Keratinocyte (primary cell): Measurements from ENCODE around the gene ANKFN1. TPM values are rescaled to one million over a fixed set of nuclear protein-coding genes. Genes with fewer than 3 reads are reported as not detected.

Experiments
- DNase-seq: peaks from one replicate; pipeline ENCODE4 v3.0.0-alpha.2; 2011; ENCODE audit warnings: low read depth, missing footprints, low spot score
- FAIRE-seq: peaks from 2 replicates; lab custom pipeline; 2011; peaks lifted over from hg19 to GRCh38; lab: Jason Lieb, UNC
- H2AFZ ChIP-seq: 2 replicates; pipeline ENCODE4 v1.6.0; 2012; ENCODE audit warnings: low read length, control low read depth, inconsistent platforms; ENCODE audit not compliant: control insufficient read depth
- H3K27ac ChIP-seq: 2 replicates; pipeline ENCODE4 v1.5.1; 2011; ENCODE audit warnings: low read length; ENCODE audit not compliant: control insufficient read depth, insufficient read depth
- H3K27me3 ChIP-seq: 3 replicates; pipeline ENCODE4 v1.6.0; 2011; ENCODE audit warnings: low read length; ENCODE audit not compliant: control insufficient read depth, insufficient read depth; ENCODE audit errors: extremely low read depth
- H3K36me3 ChIP-seq, 2 experiments: 2 replicates in 1 of 2; 3 replicates in 1 of 2; pipeline ENCODE4 v1.5.1; 2011; ENCODE audit warnings: low read length in 2 of 2, mild to moderate bottlenecking in 1 of 2; ENCODE audit not compliant: control insufficient read depth in 2 of 2, insufficient read depth in 2 of 2; ENCODE audit errors: extremely low read depth in 1 of 2
- H3K4me1 ChIP-seq: 3 replicates; pipeline ENCODE4 v1.5.1; 2011; ENCODE audit warnings: low read length; ENCODE audit not compliant: control insufficient read depth, insufficient read depth; ENCODE audit errors: extremely low read depth
- H3K4me2 ChIP-seq: 3 replicates; pipeline ENCODE4 v1.6.0; 2011; ENCODE audit warnings: low read depth, low read length; ENCODE audit not compliant: control insufficient read depth, insufficient read depth; ENCODE audit errors: extremely low read depth
- H3K4me3 ChIP-seq, 3 experiments: fragments of 200-600 bp in 1 of 3; sonication (generic) in 1 of 3; 2 replicates in 2 of 3; 3 replicates in 1 of 3; pipeline ENCODE4 v1.5.1; 2011 to 2016; ENCODE audit warnings: low read length in 3 of 3, mild to moderate bottlenecking in 3 of 3, control low read depth in 2 of 3, inconsistent platforms in 1 of 3, low read depth in 1 of 3, mixed read lengths in 1 of 3, mixed run types in 1 of 3, moderate library complexity in 1 of 3; ENCODE audit not compliant: control insufficient read depth in 2 of 3, insufficient read depth in 2 of 3; ENCODE audit errors: extremely low read depth in 1 of 3
- H3K79me2 ChIP-seq: 2 replicates; pipeline ENCODE4 v1.6.0; 2012; ENCODE audit warnings: low read length; ENCODE audit not compliant: control insufficient read depth, insufficient read depth
- H3K9ac ChIP-seq: 3 replicates; pipeline ENCODE4 v1.6.0; 2011; ENCODE audit warnings: low read length; ENCODE audit not compliant: control insufficient read depth, insufficient read depth; ENCODE audit errors: extremely low read depth
- H3K9me1 ChIP-seq: 3 replicates; pipeline ENCODE4 v1.6.0; 2011; ENCODE audit warnings: low read length; ENCODE audit not compliant: control insufficient read depth, insufficient read depth; ENCODE audit errors: extremely low read depth
- H3K9me3 ChIP-seq: 2 replicates; pipeline ENCODE4 v1.5.1; 2012; ENCODE audit warnings: low read depth, low read length; ENCODE audit not compliant: control insufficient read depth
- H4K20me1 ChIP-seq: 3 replicates; pipeline ENCODE4 v1.6.0; 2011; ENCODE audit warnings: low read length; ENCODE audit not compliant: control insufficient read depth, insufficient read depth; ENCODE audit errors: extremely low read depth
- CTCF ChIP-seq, 3 experiments: IDR thresholded peaks in 1 of 3; conservative IDR thresholded peaks in 1 of 3; optimal IDR thresholded peaks in 1 of 3; 2 replicates in 2 of 3; 3 replicates in 1 of 3; pipeline versions ENCODE3 to v1.5.1; 2011; ENCODE audit warnings: low read length in 3 of 3, mild to moderate bottlenecking in 3 of 3, moderate library complexity in 2 of 3, control low read depth in 1 of 3, inconsistent platforms in 1 of 3; ENCODE audit not compliant: insufficient read depth in 2 of 3; ENCODE audit errors: extremely low read depth in 1 of 3
- EZH2 ChIP-seq: IDR thresholded peaks from one replicate; pipeline ENCODE4 v1.6.1; 2012; ENCODE audit warnings: inconsistent platforms, mild to moderate bottlenecking, low read length, moderate library complexity
- dilution Hi-C: fragments of 300-500 bp; cut with MboI; formaldehyde crosslinking; loops from one replicate; pipeline ENCODE4 v1.7.0; 2020; ENCODE audit warnings: low sequenced_read_pairs; ENCODE audit not compliant: extremely low pct_ligation_motif_present
- polyA plus RNA-seq, 5 experiments: library from polyadenylated mRNA; depleted of rRNA in 3 of 5; stranded (reverse) in 3 of 5; stranded (forward) in 1 of 5; unstranded in 1 of 5; fragments of >200 nt; gene quantifications; 1 replicate in 1 of 5; 2 replicates in 3 of 5; 3 replicates in 1 of 5; pipeline versions ENCODE4 v1.2.1 to v1.2.3, GENCODE V29; 2011 to 2012; ENCODE audit warnings: missing spikeins in 2 of 5, low read depth in 1 of 5, low replicate concordance in 1 of 5

ANKFN1 gene
- polyA plus RNA-seq, 1 donor (not counting 4 experiments of a cell fraction or from before 2014, with no cell fraction given): 0.12 TPM

GRCh38 chr17:56148333-56148732, 4.9 kb upstream of the ANKFN1 start:
- H4K20me1 ChIP-seq: no peaks in the 10 kb centered on the region
- no peak for DNase-seq
- no peak overlapping the region for H3K4me3 ChIP-seq
- TF ChIP-seq CTCF (optimal IDR thresholded peaks at IDR 0.05 in 1 of 3, IDR thresholded peaks at IDR 0.05 in 1 of 3, conservative IDR thresholded peaks at IDR 0.05 in 1 of 3; ENCODE audit: extremely low read depth in 1 of 3, insufficient read depth in 2 of 3, low read length in 3 of 3) (no peak), EZH2 (no peak)
- H3K9ac ChIP-seq: no peak overlapping the region
- no peak overlapping the region for H2AFZ ChIP-seq
- no peak overlapping the region for H3K4me2 ChIP-seq
- H3K79me2 ChIP-seq: no peaks in the 10 kb centered on the region
- no peak overlapping the region for H3K27ac ChIP-seq
- H3K36me3 ChIP-seq: no peaks in the 10 kb centered on the region
- no peaks in the 10 kb centered on the region for H3K4me1 ChIP-seq
- H3K27me3 ChIP-seq: no peaks in the 10 kb centered on the region
- H3K9me1 ChIP-seq: no peaks in the 10 kb centered on the region
- FAIRE-seq: no peak
- dilution Hi-C loops: no loop called here
- H3K9me3 ChIP-seq: no peaks in the 10 kb centered on the region

- Histone ChIP-seq H3K4me3 (no peak overlapping the region), H3K9me1 (no peaks in the 10 kb centered on the region), H2AFZ (no peak overlapping the region), H4K20me1 (no peaks in the 10 kb centered on the region), H3K9me3 (no peaks in the 10 kb centered on the region), H3K79me2 (no peaks in the 10 kb centered on the region), H3K36me3 (no peaks in the 10 kb centered on the region), H3K27ac (no peak overlapping the region), H3K4me1 (no peaks in the 10 kb centered on the region), H3K9ac (no peak overlapping the region), H3K27me3 (no peaks in the 10 kb centered on the region), H3K4me2 (no peak overlapping the region)
- dilution Hi-C loops: no loop called here
- TF ChIP-seq EZH2 (no peak), CTCF (optimal IDR thresholded peaks at IDR 0.05 in 1 of 3, IDR thresholded peaks at IDR 0.05 in 1 of 3, conservative IDR thresholded peaks at IDR 0.05 in 1 of 3; ENCODE audit: extremely low read depth in 1 of 3, insufficient read depth in 2 of 3, low read length in 3 of 3) (no peak)
- DNase-seq: no peak
- FAIRE-seq: no peak
These were observed 3.8 kb upstream of the ANKFN1 start for GRCh38 chr17:56149266-56150036.
